HG03135 (cell line): ENCODE results near the gene CCDC88C.
"Not testable (repeated sequence)": the region's sequence is repeated elsewhere in the genome, so short reads cannot be mapped to it uniquely, and the experiment has no call there.

Source experiments
- ATAC-seq: cut with Tn5 transposase; IDR thresholded peaks from one replicate; pipeline ENCODE4 v1.9.1; 2021; ENCODE audit warnings: mild to moderate bottlenecking, moderate library complexity; ENCODE audit not compliant: unreplicated experiment

The CCDC88C gene

GRCh38 chr14:91273885-91274273 lies 143.7 kb downstream of the CCDC88C start:
- no peak for ATAC-seq

GRCh38 chr14:91273273-91273884 lies 144.2 kb downstream of the CCDC88C start:
- ATAC-seq = no peak

GRCh38 chr14:91272341-91273272 lies 145.0 kb downstream of the CCDC88C start:
- no peak for ATAC-seq

GRCh38 chr14:91271639-91272038 lies 146.0 kb downstream of the CCDC88C start:
- ATAC-seq = no peak

GRCh38 chr14:91270619-91271018 lies 147.0 kb downstream of the CCDC88C start:
- ATAC-seq = no peak

GRCh38 chr14:91270188-91270587 lies 147.4 kb downstream of the CCDC88C start:
- no peak for ATAC-seq

GRCh38 chr14:91269076-91269991 lies 148.3 kb downstream of the CCDC88C start:
- no peak for ATAC-seq

GRCh38 chr14:91267965-91268437 lies 149.6 kb downstream of the CCDC88C start:
- ATAC-seq = no peak

- not testable (repeated sequence) for ATAC-seq
Observed at GRCh38 chr14:91266276-91266675, 151.3 kb downstream of the CCDC88C start.

- ATAC-seq = no peak
Observed at GRCh38 chr14:91265404-91265803, 152.2 kb downstream of the CCDC88C start.

- ATAC-seq = no peak
Observed at GRCh38 chr14:91264151-91265150, 153.2 kb downstream of the CCDC88C start.

- ATAC-seq = no peak
Observed at GRCh38 chr14:91263329-91263728, 154.3 kb downstream of the CCDC88C start.

GRCh38 chr14:91261986-91262549 lies 155.6 kb downstream of the CCDC88C start:
- ATAC-seq = no peak

GRCh38 chr14:91261115-91261514 lies 156.5 kb downstream of the CCDC88C start:
- no peak for ATAC-seq

GRCh38 chr14:91258876-91259275 lies 158.7 kb downstream of the CCDC88C start:
- ATAC-seq = no peak

GRCh38 chr14:91258011-91258618 lies 159.5 kb downstream of the CCDC88C start:
- ATAC-seq = no peak

GRCh38 chr14:91257328-91258010 lies 160.2 kb downstream of the CCDC88C start:
- no peak for ATAC-seq

- no peak for ATAC-seq
Observed at GRCh38 chr14:91256661-91257060, 161.0 kb downstream of the CCDC88C start.
